Gastrocnemius medialis (tissue), 4 donors: ENCODE results near the gene TSKS.

Source experiments
- CTCF ChIP-seq, 5 experiments: fragments of 450-650 bp in 3 of 5; fragments of 200-600 bp in 2 of 5; sonication (generic) in 2 of 5; IDR thresholded peaks in 4 of 5; conservative IDR thresholded peaks in 1 of 5; 1 replicate in 4 of 5; 2 replicates in 1 of 5; pipeline ENCODE4 v1.5.1; 2016 to 2019; ENCODE audit warnings: antibody characterized with exemption in 5 of 5, mild to moderate bottlenecking in 3 of 5, moderate library complexity in 3 of 5
- POLR2A ChIP-seq, 2 donors: fragments of 450-650 bp; IDR thresholded peaks; one replicate each; pipeline ENCODE4 v1.6.1; 2017; ENCODE audit warnings: antibody characterized with exemption in 2 of 2, mild to moderate bottlenecking in 2 of 2, moderate library complexity in 2 of 2

GRCh38 chr19:49764341-49764740, 1.2 kb upstream of the TSKS start:
- no peak for TF ChIP-seq POLR2A (IDR thresholded peaks at IDR 0.05)
- TF ChIP-seq CTCF (IDR thresholded peaks at IDR 0.05 in 4 of 5, conservative IDR thresholded peaks at IDR 0.05 in 1 of 5), result no peak
